ENCODE measurements around the gene SLC26A11. TPM values are rescaled to one million over a fixed set of nuclear protein-coding genes. Genes with fewer than 3 reads are reported as not detected.

The SLC26A11 gene
- total RNA-seq, 1 donor from 2014 or later, result 7.9 TPM

DNA sequence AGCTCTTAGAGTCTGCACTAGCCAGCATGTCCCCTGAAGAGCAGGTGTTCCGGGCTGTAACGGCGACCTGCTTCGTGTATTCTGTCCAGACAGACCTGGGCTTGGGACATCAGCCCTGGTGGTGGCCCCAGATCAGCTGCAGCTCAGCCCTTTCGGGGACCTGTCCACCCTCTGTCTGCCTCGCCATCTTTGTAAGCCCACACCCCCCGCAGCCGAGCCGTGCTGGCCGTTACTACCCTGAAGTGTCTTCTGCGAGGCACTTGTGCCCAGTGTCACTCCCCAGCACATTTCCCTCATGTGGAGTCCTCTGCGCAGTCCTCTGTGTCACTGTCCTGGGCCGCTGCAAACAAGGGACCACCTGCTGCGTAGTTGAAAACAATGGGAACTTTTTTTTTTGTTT is 40.0 kb upstream of the SLC26A11 start:
- Histone ChIP-seq H3K4me1 (peaks cover 13% of the 10 kb centered on the region), H3K79me2 (ENCODE audit: low read depth) (no peaks in the 10 kb centered on the region), H3K4me3 (no peak overlapping the region), H2AFZ (replicated peaks) (no peak overlapping the region), H3F3A (ENCODE audit: low read depth) (peaks cover 8% of the 10 kb centered on the region), H3K4me2 (no peak overlapping the region), H3K9me3 (ENCODE audit: low read depth) (no peaks in the 10 kb centered on the region), H3K36me3 (no peaks in the 10 kb centered on the region), H3K27ac (no peak overlapping the region), H3K27me3 (no peaks in the 10 kb centered on the region), H4K20me1 (ENCODE audit: low read depth) (no peaks in the 10 kb centered on the region), H3K9ac (no peak overlapping the region)
- Mint-ChIP-seq H3K9me3 (no peaks in the 10 kb centered on the region), H3K27ac (no peak overlapping the region), H3K27me3 (ENCODE audit: insufficient read depth, low read depth) (peaks cover 13% of the 10 kb centered on the region), H3K36me3 (no peaks in the 10 kb centered on the region), H3K4me1 (peaks cover 17% of the 10 kb centered on the region), H3K4me3 (no peak overlapping the region)
- DNase-seq (ENCODE audit: low spot score), result no peak
- no peak for TF ChIP-seq EZH2 (IDR thresholded peaks at IDR 0.05)
- TF ChIP-seq EZH2phosphoT487 (IDR thresholded peaks at IDR 0.05), result no peak

DNA sequence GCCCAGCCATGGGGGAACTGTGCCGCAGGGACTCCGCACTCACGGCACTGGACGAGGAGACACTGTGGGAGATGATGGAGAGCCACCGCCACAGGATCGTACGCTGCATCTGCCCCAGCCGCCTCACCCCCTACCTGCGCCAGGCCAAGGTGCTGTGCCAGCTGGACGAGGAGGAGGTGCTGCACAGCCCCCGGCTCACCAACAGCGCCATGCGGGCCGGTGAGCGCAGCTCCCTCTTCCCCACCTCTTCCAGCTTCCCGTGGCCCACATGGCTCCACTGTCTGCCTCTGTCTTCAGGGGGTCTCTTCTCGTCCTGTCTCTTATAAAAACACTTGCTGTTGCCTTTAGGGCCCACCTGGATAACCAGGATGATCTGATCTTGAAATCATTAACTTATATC is 38.8 kb upstream of the SLC26A11 start:
- no peak overlapping the region for H3K9ac ChIP-seq
- no peak for DNase-seq (ENCODE audit: low spot score)
- H3K36me3 ChIP-seq, result no peaks in the 10 kb centered on the region
- no peak overlapping the region for H2AFZ ChIP-seq (replicated peaks)
- H3K36me3 Mint-ChIP-seq, result no peaks in the 10 kb centered on the region
- no peaks in the 10 kb centered on the region for H3K27me3 ChIP-seq
- H4K20me1 ChIP-seq (ENCODE audit: low read depth), result no peaks in the 10 kb centered on the region
- H3K27ac Mint-ChIP-seq, result no peak overlapping the region
- H3F3A ChIP-seq (ENCODE audit: low read depth), result peaks cover 8% of the 10 kb centered on the region
- H3K4me3 ChIP-seq, result no peak overlapping the region
- H3K4me2 ChIP-seq, result no peak overlapping the region
- peaks cover 16% of the 10 kb centered on the region for H3K4me1 ChIP-seq
- no peak overlapping the region for H3K4me3 Mint-ChIP-seq
- H3K27ac ChIP-seq, result no peak overlapping the region
- no peaks in the 10 kb centered on the region for H3K79me2 ChIP-seq (ENCODE audit: low read depth)
- TF ChIP-seq, protein P1, sequence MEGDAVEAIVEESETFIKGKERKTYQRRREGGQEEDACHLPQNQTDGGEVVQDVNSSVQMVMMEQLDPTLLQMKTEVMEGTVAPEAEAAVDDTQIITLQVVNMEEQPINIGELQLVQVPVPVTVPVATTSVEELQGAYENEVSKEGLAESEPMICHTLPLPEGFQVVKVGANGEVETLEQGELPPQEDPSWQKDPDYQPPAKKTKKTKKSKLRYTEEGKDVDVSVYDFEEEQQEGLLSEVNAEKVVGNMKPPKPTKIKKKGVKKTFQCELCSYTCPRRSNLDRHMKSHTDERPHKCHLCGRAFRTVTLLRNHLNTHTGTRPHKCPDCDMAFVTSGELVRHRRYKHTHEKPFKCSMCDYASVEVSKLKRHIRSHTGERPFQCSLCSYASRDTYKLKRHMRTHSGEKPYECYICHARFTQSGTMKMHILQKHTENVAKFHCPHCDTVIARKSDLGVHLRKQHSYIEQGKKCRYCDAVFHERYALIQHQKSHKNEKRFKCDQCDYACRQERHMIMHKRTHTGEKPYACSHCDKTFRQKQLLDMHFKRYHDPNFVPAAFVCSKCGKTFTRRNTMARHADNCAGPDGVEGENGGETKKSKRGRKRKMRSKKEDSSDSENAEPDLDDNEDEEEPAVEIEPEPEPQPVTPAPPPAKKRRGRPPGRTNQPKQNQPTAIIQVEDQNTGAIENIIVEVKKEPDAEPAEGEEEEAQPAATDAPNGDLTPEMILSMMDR (IDR thresholded peaks at IDR 0.05), result no peak
- TF ChIP-seq EZH2 (IDR thresholded peaks at IDR 0.05) (no peak), EZH2phosphoT487 (IDR thresholded peaks at IDR 0.05) (no peak)
- peaks cover 12% of the 10 kb centered on the region for H3K27me3 Mint-ChIP-seq (ENCODE audit: insufficient read depth, low read depth)
- H3K9me3 Mint-ChIP-seq, result no peaks in the 10 kb centered on the region
- peaks cover 19% of the 10 kb centered on the region for H3K4me1 Mint-ChIP-seq
- no peaks in the 10 kb centered on the region for H3K9me3 ChIP-seq (ENCODE audit: low read depth)

DNA sequence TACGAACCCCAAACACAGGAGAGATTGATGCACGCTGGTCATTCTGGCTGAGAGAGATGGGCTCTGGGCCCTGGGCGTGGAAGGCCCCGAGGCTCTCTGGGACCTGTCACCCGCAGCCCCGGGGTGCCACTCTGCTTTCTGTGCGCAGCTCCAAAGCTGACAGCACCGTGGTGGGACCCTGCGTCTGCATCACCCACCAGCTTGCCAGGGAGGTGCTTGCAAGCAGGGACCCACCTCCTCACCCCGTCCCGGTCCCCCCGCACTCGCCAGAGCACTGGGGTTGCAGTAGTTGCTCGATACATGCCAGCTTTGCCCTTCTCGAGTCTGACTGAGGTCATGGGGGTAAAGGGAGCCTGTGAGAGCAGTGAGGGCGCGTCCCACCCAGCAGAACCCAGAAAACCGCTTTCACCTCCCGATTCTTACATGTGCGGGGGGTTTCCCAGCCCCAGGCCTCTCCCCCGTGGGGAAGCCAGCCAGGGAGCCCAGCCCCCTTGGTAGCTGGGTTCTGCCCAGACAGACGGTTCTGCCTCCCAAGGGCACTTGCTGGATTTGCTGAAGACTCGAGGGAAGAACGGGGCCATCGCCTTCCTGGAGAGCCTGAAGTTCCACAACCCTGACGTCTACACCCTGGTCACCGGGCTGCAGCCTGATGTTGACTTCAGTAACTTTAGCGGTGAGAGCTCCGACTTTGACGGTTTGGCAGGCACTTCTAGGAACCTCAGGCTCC is 37.9 kb upstream of the SLC26A11 start:
- H3K4me1 ChIP-seq, result peaks cover 16% of the 10 kb centered on the region
- DNase-seq (ENCODE audit: low spot score), result no peak
- no peak overlapping the region for H3K9ac ChIP-seq
- Mint-ChIP-seq H3K4me1 (peaks cover 19% of the 10 kb centered on the region), H3K9me3 (no peaks in the 10 kb centered on the region), H3K4me3 (no peak overlapping the region), H3K27ac (peak overlapping the region; percentile 26), H3K36me3 (no peaks in the 10 kb centered on the region), H3K27me3 (ENCODE audit: insufficient read depth, low read depth) (peaks cover 16% of the 10 kb centered on the region)
- no peaks in the 10 kb centered on the region for H3K27me3 ChIP-seq
- H3K4me2 ChIP-seq, result no peak overlapping the region
- no peak for TF ChIP-seq EZH2 (IDR thresholded peaks at IDR 0.05)
- no peak for TF ChIP-seq EZH2phosphoT487 (IDR thresholded peaks at IDR 0.05)
- TF ChIP-seq, protein P1 (IDR thresholded peaks at IDR 0.05), result no peak
- no peaks in the 10 kb centered on the region for H4K20me1 ChIP-seq (ENCODE audit: low read depth)
- no peak overlapping the region for H2AFZ ChIP-seq (replicated peaks)
- no peaks in the 10 kb centered on the region for H3K9me3 ChIP-seq (ENCODE audit: low read depth)
- no peak overlapping the region for H3K4me3 ChIP-seq
- H3F3A ChIP-seq (ENCODE audit: low read depth), result peaks cover 8% of the 10 kb centered on the region
- H3K36me3 ChIP-seq, result no peaks in the 10 kb centered on the region
- no peaks in the 10 kb centered on the region for H3K79me2 ChIP-seq (ENCODE audit: low read depth)
- no peak overlapping the region for H3K27ac ChIP-seq

DNA sequence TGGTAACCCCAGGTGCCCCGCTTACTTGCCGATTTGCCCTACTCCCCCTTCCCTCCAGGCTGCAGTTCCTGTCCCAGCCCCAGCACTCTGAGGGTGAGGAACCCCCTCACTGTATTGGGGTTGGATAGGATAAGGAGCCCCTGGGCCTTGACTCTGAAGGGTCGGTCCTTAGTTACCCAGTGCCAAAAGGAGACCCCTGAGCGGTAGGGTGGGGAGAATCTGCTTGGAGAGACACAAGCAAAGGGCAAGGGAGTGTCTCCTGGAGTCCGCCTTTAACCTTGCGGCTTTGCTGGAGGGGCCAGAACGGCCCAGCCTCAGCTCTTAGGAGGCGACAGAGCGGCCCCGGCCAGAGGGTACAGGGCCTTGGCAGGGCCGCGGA is 37.4 kb upstream of the SLC26A11 start:
- DNase-seq (ENCODE audit: low spot score), result no peak
- H3K9me3 Mint-ChIP-seq, result no peaks in the 10 kb centered on the region
- no peak for TF ChIP-seq EZH2phosphoT487 (IDR thresholded peaks at IDR 0.05)
- TF ChIP-seq EZH2 (IDR thresholded peaks at IDR 0.05), result no peak
- TF ChIP-seq, protein P1 (IDR thresholded peaks at IDR 0.05), result no peak
- H3K27me3 Mint-ChIP-seq (ENCODE audit: insufficient read depth, low read depth), result peaks cover 17% of the 10 kb centered on the region
- H3K27ac Mint-ChIP-seq, result no peak overlapping the region
- no peak overlapping the region for H2AFZ ChIP-seq (replicated peaks)
- no peaks in the 10 kb centered on the region for H3K9me3 ChIP-seq (ENCODE audit: low read depth)
- H3K4me1 Mint-ChIP-seq, result peaks cover 19% of the 10 kb centered on the region
- no peak overlapping the region for H3K4me2 ChIP-seq
- H3K4me3 Mint-ChIP-seq, result no peak overlapping the region
- H3F3A ChIP-seq (ENCODE audit: low read depth), result peaks cover 8% of the 10 kb centered on the region
- H3K36me3 Mint-ChIP-seq, result no peaks in the 10 kb centered on the region
- no peaks in the 10 kb centered on the region for H4K20me1 ChIP-seq (ENCODE audit: low read depth)
- no peak overlapping the region for H3K27ac ChIP-seq
- no peak overlapping the region for H3K4me3 ChIP-seq
- no peaks in the 10 kb centered on the region for H3K36me3 ChIP-seq
- H3K79me2 ChIP-seq (ENCODE audit: low read depth), result no peaks in the 10 kb centered on the region
- no peaks in the 10 kb centered on the region for H3K27me3 ChIP-seq
- no peak overlapping the region for H3K9ac ChIP-seq
- peaks cover 16% of the 10 kb centered on the region for H3K4me1 ChIP-seq
